ENCODE results near the gene TP53.

DNA sequence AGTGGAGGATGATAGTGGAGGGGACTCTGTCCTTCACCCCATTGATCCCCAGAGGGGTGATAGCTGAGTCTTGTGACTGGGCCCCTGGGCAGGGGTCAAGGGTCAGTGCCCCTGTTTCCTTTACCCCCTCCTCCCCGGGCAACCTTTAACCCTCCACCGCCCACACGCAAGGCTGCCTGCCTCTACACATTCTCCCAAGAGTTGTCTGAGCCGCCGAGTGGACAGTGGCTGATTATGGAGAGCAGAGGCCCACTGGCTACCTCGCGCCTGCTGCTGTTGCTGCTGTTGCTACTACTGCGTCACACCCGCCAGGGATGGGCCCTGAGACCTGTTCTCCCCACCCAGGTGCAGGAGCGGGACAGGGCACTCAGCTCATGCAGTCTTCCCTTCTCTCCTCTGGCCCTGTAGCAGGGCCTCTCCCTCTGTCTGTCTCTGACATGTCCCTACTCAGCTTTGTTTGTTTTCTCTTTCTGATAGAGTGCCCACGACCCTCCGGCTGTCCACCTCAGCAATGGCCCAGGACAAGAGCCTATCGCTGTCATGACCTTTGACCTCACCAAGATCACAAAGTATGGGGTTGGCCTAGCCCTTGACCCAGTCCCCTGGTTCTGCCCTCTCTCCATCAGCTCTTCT lies 57.2 kb downstream of the TP53 start, which contains the start of gene SHBG:
- TF ChIP-seq, protein P1, sequence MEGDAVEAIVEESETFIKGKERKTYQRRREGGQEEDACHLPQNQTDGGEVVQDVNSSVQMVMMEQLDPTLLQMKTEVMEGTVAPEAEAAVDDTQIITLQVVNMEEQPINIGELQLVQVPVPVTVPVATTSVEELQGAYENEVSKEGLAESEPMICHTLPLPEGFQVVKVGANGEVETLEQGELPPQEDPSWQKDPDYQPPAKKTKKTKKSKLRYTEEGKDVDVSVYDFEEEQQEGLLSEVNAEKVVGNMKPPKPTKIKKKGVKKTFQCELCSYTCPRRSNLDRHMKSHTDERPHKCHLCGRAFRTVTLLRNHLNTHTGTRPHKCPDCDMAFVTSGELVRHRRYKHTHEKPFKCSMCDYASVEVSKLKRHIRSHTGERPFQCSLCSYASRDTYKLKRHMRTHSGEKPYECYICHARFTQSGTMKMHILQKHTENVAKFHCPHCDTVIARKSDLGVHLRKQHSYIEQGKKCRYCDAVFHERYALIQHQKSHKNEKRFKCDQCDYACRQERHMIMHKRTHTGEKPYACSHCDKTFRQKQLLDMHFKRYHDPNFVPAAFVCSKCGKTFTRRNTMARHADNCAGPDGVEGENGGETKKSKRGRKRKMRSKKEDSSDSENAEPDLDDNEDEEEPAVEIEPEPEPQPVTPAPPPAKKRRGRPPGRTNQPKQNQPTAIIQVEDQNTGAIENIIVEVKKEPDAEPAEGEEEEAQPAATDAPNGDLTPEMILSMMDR (IDR thresholded peaks at IDR 0.05), result no peak
- no peak for TF ChIP-seq ZFX (IDR thresholded peaks at IDR 0.05; ENCODE audit: borderline replicate concordance)

Data from 22Rv1 (cell line).